Fibroblast of skin of scalp (primary cell): ENCODE measurements around the gene ALPK1. TPM values are rescaled to one million over a fixed set of nuclear protein-coding genes. Genes with fewer than 3 reads are reported as not detected.
"Not testable (repeated sequence)": the region's sequence is repeated elsewhere in the genome, so short reads cannot be mapped to it uniquely, and the experiment has no call there.

Experiments
- DNase-seq: peaks from one replicate; pipeline ENCODE4 v3.0.0-alpha.2; 2013
- polyA plus RNA-seq, 2 experiments: library from polyadenylated mRNA; unstranded; fragments of 120-200 nt; gene quantifications; one replicate each; pipeline ENCODE4 v1.2.1, GENCODE V29; 2013; ENCODE audit not compliant: insufficient read length in 2 of 2

ALPK1 gene
- 6.5 TPM for polyA plus RNA-seq (2013, experiment 1 of 2; ENCODE audit: insufficient read length)
- 6.9 TPM for polyA plus RNA-seq (2013, experiment 2 of 2; ENCODE audit: insufficient read length)

- DNase-seq = peak; percentile 93
Observed at GRCh38 chr4:112296949-112297880, at the start of gene ALPK1. Gene ALPK1, plus strand, starts transcription at chr4:112297369.

DNA sequence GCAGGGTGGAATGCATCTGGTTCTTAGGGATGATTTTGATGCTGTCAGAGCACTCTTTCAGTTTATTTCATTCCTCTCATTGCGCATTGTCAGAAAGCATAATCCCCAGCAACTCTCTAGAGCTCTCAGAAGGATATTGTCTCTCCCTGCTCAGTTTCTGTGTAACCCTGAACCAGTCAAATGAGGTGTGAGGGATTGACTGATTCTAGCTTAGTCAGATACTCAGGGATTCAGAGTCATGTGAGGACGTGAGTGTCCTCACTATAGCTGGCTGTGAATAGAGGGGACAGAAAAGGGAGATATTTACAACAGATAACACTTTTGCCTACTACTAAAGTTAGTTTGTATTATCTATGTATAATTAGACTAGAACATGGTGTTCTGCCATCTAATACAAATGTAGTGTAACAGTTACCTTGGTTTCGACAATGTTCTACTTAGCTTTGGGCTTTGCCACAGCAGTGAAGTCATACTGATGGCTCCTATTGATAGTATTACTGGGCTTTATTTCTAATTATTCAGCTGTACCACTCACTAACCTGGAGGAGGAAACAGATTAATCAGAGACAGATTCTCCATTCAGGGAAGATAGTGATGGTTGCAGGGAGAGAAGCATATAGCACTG lies 46.0 kb upstream of the ALPK1 start:
- DNase-seq = no peak

GRCh38 chr4:112252234-112252633 lies 44.9 kb upstream of the ALPK1 start:
- no peak for DNase-seq

DNA sequence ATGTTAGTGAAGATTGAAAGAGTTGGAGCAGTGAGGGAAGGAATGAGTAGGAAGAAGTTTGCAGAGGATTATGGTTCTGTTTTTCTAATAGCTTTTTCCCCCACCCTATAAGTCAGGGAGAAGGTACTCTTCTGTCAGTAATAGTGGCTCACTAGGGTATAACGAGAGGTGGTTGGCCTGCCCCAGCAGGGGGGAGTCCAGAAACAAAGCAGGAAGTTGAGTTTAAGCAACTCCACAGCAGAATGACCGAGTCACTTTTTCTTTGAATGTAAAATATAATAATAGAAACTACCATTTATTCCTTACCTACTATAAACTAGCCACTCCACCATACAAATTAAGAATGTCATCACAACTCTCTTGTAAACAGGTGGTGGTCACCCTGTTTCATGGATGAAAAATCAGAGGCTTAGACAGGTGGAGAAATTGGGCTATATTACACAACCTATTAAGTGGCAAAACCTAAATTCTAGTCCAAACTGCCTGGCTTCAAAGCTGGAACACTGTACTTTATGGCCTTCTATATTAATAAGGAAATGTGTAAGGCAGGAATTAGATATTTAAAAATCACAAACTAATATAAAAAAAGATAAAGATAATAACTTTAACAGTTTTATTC lies 43.7 kb upstream of the ALPK1 start:
- no peak for DNase-seq

DNA sequence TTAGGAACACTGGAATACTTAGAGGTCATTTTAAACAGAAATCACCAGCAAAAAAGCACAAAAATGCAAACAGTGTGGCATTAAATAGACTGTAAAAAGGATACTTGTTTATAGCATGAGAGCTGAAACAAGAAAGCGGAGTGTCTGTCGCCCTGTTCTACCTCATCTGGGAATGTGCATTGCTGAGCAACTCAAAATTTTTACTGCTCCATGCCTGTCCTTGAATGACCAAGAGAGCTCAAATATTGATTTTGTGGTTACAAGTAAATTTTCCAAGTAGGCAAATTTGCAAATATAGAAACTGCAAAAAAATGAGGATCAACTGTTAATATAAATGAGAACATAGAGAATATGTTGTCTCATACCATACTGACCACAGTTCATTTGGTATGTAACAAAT lies 40.1 kb upstream of the ALPK1 start:
- DNase-seq = no peak

DNA sequence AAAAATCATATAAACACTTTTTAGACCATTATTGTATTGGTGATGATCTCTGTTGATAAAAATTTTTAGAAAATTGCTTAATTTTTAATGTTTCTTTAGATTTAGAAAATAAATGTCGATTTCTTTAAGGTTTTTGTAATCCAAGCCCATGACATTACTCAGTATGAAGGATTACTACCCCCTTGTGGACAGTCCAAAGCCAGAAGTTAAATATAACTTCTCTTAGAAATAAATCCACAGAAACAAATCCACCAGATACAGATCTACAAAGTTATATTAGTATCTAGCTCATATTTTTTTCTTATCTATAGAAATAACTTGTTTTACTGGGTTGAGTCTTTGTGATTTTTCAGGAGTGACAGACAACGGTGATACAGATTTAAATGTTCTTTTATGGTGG lies 30.3 kb upstream of the ALPK1 start:
- peak; percentile 35 for DNase-seq

DNA sequence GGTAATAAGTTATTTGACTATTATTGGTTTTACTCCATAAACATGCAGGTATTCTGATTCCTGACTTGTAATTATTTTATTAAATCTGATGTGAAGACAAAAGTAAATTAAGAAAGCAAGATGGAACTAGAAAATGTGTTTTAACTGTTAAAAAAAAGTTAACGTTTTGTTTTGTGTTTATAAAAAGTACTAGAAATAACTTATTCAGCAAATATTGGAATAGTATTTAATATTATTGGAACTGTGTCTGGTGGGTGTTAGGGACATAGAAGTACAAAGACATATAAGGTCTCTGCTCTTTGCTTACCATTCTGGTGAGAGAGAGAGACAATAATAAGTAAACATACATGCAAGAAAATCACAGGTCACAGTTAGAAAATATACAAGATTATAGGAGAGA lies 27.1 kb upstream of the ALPK1 start:
- DNase-seq = no peak

DNA sequence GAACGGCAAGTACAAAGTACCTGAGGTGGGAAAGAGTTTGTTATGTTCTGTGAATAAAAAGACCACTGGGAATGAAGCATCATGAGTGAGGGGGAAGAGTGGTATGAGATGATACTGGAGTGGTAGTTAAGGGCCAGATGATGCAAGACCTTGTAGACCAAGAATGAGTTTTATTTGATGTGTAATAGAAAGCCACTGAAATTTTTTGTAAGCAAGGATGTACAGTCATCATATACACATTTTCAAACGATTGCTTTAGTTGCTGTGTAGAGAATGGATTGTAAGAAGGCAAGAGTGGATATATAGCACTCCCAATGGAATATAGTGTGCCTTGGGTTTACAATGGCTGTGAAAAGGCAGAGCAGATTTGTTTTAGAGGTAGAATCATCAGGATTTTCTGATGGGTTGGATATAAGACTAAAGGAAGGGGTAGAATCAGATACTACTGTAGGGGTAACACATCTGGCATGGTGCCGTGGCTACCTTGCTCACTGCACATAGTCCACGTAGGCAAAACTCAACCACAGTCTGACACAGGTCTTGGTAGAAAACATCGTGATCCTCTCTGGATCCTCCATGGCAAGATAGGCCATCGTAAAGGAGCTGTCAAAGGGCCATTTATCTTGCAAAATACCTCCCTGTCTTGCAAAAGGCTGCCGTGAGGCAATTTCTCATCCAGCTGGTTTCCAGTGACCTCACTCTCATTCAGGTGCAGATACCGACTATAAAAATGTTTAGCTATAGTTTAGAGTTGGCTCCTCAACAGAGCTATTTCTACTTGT lies 26.3 kb upstream of the ALPK1 start:
- peak; percentile 87 for DNase-seq

DNA sequence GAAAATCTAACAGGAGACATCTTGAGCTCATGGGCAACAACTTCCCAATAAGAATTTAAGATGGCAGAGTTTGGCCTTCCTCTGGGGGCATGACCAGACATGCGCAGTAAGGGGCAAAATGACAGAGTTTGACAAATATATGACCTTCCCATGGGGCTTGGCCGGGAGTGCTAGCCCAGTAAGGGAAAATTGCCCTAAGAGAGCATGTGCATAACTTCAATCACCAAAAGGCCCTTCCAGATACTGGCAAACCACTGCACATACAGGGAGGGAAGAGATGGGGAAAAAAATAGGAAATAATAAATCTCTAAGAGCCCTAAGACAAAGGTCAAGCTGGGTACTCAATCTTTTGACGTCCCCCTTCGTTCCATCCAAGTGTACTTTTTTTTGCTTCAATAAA lies 24.9 kb upstream of the ALPK1 start:
- no peak for DNase-seq

GRCh38 chr4:112274959-112275358 lies 22.2 kb upstream of the ALPK1 start:
- DNase-seq = no peak

DNA sequence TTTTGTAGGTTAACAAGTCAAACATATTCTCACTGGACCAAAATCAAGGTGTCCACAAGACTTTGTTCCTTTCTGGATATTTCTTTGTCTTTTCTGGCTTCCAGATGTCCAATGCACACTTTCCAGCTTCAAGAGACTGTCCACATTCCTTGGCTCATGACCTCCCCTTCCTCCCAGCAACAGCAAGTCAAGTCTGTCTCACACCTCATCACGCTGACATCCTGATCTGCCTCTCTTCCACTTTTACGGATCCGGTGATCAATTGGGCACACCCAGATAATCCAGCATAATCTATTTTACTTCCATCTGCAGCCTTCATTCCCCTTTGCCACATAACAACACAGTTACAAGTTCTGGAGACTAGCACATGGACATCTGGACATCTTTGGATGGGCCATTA lies 21.1 kb upstream of the ALPK1 start:
- DNase-seq = no peak

DNA sequence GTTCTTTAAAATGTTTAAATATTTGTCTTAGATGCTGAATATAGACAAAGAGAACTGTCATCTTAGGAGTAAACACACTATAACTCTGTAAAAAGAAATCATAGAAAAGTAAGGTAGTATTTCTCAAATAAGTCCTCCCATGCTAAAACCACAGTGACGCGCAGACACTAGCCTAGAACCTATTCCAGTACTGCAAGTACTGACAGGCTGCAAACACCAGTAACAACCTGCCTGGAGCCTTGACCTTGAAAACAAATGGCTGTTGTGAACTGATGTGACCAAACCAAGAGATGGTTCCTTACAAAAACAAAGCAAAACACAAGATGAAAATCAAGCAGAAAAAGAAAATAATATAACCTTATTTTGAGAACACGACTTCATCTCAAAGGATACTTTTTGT lies 19.9 kb upstream of the ALPK1 start:
- no peak for DNase-seq

- no peak for DNase-seq
Observed at GRCh38 chr4:112277705-112278448, 19.3 kb upstream of the ALPK1 start.

DNA sequence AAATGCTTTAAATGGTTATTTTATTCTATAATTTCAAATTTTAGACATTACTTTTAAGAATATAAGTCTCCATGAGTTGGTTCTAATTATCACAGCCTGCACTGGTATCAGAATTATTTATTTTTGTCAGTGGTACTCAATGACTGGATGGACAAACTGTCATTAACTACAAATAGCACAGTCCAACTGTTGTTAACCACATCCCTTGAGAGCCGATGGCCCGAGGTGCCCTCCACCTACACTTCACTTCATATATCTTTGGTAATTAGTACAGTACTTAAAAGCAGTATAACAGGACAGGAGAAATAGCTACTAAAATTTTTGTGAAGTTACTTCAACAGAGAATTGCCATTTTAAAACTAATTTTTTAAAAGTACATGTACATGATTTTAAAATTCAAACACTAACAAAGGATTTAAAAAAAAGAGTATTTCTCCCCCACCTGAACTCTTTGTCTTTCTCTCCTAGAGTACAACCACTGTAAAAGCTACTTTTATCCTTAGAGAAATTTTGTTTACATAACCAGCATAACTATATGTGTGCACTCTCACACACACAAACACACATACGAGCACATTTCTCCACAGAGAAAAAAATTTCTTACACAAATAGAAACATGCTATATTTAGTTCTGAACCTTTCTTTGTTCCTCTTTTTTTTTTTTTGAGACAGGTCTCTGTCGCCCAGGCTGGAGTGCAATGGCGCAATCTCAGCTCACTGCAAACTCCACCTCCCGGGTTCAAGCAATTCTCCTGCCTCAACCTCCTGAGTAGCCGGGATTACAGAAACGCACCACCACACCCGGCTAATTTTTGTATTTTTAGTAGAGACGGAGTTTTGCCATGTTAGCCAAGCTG lies 17.9 kb upstream of the ALPK1 start:
- DNase-seq = no peak

DNA sequence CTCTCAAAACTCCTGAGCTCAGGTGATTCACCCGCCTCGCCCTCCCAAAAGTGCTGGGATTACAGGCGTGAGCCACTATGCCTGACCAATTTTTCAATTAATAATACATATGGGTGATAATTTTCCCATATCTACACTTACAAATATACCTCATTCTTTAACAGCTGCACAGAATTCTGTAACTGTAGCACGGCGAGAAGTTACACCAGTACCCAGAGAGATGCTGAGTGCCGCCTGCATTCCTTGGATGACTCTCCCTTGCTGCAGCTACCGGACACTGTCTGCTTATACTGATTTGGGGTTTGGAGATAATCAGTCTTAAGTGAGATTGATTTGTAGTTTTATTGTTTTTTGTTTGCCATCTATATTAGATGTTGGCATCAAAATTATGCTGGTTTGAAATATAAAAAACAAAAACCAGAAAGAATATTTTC lies 17.3 kb upstream of the ALPK1 start:
- no peak for DNase-seq

DNA sequence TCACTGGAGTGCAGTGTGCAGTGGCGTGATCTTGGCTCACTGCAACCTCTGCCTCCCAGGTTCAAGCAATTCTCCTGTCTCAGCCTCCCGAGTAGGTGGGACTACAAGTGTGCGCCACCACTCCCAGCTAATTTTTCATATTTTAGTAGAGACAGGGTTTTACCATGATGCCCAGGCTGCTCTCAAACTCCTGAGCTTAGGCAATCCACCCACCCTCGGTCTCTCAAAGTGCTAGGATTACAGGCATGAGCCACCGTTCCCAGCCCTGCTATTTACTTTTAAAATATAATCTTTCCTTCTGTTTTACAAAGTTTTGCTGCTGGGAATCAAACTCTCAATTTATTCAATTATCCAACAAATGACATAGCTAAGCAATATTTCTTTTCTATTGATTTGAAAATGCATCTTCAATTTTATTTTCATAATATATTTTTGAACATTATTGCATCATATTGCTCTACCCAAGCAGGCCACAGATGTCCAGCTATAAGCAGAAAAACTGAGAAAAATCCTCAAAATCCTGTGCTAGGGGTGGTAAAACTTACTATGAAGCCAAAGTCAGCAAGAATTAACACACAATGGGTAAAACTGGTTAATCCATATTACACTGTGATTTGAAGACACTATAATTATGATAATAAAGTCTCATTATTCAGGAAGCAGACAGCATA lies 16.6 kb upstream of the ALPK1 start:
- no peak for DNase-seq

- not testable (repeated sequence) for DNase-seq
Observed at GRCh38 chr4:112281895-112282398, 15.2 kb upstream of the ALPK1 start.

GRCh38 chr4:112282860-112283667 lies 14.1 kb upstream of the ALPK1 start:
- DNase-seq = no peak

DNA sequence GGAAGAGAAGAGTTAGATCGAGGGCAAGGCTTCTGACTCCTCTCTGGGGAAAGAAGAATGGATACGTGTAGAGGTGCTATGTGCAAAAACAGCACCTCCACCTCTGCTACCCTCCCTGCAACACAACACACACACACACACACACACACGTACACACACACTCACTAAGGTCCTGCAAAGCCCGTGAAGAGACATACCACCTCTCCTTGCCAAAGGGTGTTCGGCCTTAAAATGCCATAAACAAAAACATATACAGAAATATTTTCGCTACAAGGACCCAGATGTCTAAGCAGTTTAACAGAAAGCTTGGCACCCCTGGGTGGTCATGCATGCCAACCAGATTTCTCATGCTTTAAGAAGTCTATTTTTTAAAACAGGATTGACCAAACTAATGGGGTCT lies 13.0 kb upstream of the ALPK1 start:
- DNase-seq = peak; percentile 41
